ENCODE data around the gene VPS26B.

- TF ChIP-seq POLR2A (IDR thresholded peaks at IDR 0.05; ENCODE audit: extremely low read depth, insufficient read length) (no peak), CTCF (IDR thresholded peaks at IDR 0.05; ENCODE audit: low read depth, low read length) (no peak)
Measured at GRCh38 chr11:134289167-134289566, 64.7 kb downstream of the VPS26B start.

Data from NB4 (cell line).